ENCODE measurements around the gene CPM.

The CPM gene

GRCh38 chr12:68815232-68815927 is 117.6 kb downstream of the CPM start (continued):
- no peak for TF ChIP-seq CREB5 (CRISPR knock-in tag; IDR thresholded peaks at IDR 0.05; ENCODE audit: low read depth)
- no peak for TF ChIP-seq TCF4 (CRISPR knock-in tag; IDR thresholded peaks at IDR 0.05; ENCODE audit: borderline replicate concordance)
- TF ChIP-seq OSR1 (CRISPR knock-in tag; IDR thresholded peaks at IDR 0.05), result no peak
- no peak for TF ChIP-seq ZC3H10 (CRISPR knock-in tag; IDR thresholded peaks at IDR 0.05)
- TF ChIP-seq TOX (CRISPR knock-in tag; IDR thresholded peaks at IDR 0.05; ENCODE audit: borderline replicate concordance), result no peak
- no peak for TF ChIP-seq ESRRG (CRISPR knock-in tag; IDR thresholded peaks at IDR 0.05)

GRCh38 chr12:68814490-68815231 is 118.3 kb downstream of the CPM start:
- TF ChIP-seq CREB5 (CRISPR knock-in tag; IDR thresholded peaks at IDR 0.05; ENCODE audit: low read depth) (no peak), ZFP3 (CRISPR knock-in tag; IDR thresholded peaks at IDR 0.05) (no peak), ISL1 (CRISPR knock-in tag; IDR thresholded peaks at IDR 0.05) (no peak), BACH2 (CRISPR knock-in tag; IDR thresholded peaks at IDR 0.05; ENCODE audit: borderline replicate concordance) (no peak), TCF4 (CRISPR knock-in tag; IDR thresholded peaks at IDR 0.05; ENCODE audit: borderline replicate concordance) (no peak), ARNTL (CRISPR knock-in tag; IDR thresholded peaks at IDR 0.05; ENCODE audit: borderline replicate concordance, low read depth) (no peak), ZC3H10 (CRISPR knock-in tag; IDR thresholded peaks at IDR 0.05) (no peak), TSHZ2 (CRISPR knock-in tag; IDR thresholded peaks at IDR 0.05) (no peak), ZNF565 (CRISPR knock-in tag; conservative IDR thresholded peaks at IDR 0.05; ENCODE audit: low read depth) (no peak), TOX (CRISPR knock-in tag; IDR thresholded peaks at IDR 0.05; ENCODE audit: borderline replicate concordance) (no peak), GLIS3 (CRISPR knock-in tag; IDR thresholded peaks at IDR 0.05) (no peak), PPARA (CRISPR knock-in tag; IDR thresholded peaks at IDR 0.05; ENCODE audit: borderline replicate concordance) (no peak)
- no peak for ATAC-seq

- ATAC-seq, result no peak
- TF ChIP-seq ISL1 (CRISPR knock-in tag; IDR thresholded peaks at IDR 0.05) (no peak), ARNTL (CRISPR knock-in tag; IDR thresholded peaks at IDR 0.05; ENCODE audit: borderline replicate concordance, low read depth) (no peak), ZNF8 (CRISPR knock-in tag; IDR thresholded peaks at IDR 0.05) (no peak), ZFP30 (CRISPR knock-in tag; IDR thresholded peaks at IDR 0.05) (no peak), CSDC2 (CRISPR knock-in tag; IDR thresholded peaks at IDR 0.05) (no peak), RARB (CRISPR knock-in tag; IDR thresholded peaks at IDR 0.05) (no peak), PATZ1 (CRISPR knock-in tag; IDR thresholded peaks at IDR 0.05; ENCODE audit: borderline replicate concordance) (no peak), ZNF565 (CRISPR knock-in tag; conservative IDR thresholded peaks at IDR 0.05; ENCODE audit: low read depth) (no peak), ZFP3 (CRISPR knock-in tag; IDR thresholded peaks at IDR 0.05) (no peak), ZNF70 (CRISPR knock-in tag; IDR thresholded peaks at IDR 0.05) (no peak), CREB5 (CRISPR knock-in tag; IDR thresholded peaks at IDR 0.05; ENCODE audit: low read depth) (no peak), CSRNP3 (CRISPR knock-in tag; IDR thresholded peaks at IDR 0.05) (no peak), TSHZ2 (CRISPR knock-in tag; IDR thresholded peaks at IDR 0.05) (no peak), ZC3H10 (CRISPR knock-in tag; IDR thresholded peaks at IDR 0.05) (no peak), OSR1 (CRISPR knock-in tag; IDR thresholded peaks at IDR 0.05) (no peak), GLIS3 (CRISPR knock-in tag; IDR thresholded peaks at IDR 0.05) (no peak)
These were observed 119.8 kb downstream of the CPM start for GRCh38 chr12:68813242-68813593.
